Mammary epithelial cell (primary cell): Measurements from ENCODE around the gene PIAS4.

Source experiments
- CTCF ChIP-seq, 2 donors: IDR thresholded peaks in 1 of 2; conservative IDR thresholded peaks in 1 of 2; 2 replicates each; pipeline ENCODE4 v1.5.1; 2011 to 2012; ENCODE audit warnings: inconsistent platforms in 2 of 2, low read length in 2 of 2, mild to moderate bottlenecking in 2 of 2, control low read depth in 1 of 2, low read depth in 1 of 2; ENCODE audit not compliant: insufficient read depth in 1 of 2; ENCODE audit errors: extremely low read depth in 1 of 2
- EZH2 ChIP-seq: IDR thresholded peaks from 2 replicates; pipeline ENCODE4 v1.6.1; 2012; ENCODE audit warnings: low read length, inconsistent platforms, borderline replicate concordance

- TF ChIP-seq CTCF (conservative IDR thresholded peaks at IDR 0.05 in 1 of 2, IDR thresholded peaks at IDR 0.05 in 1 of 2; ENCODE audit: extremely low read depth in 1 of 2, insufficient read depth in 1 of 2, low read depth in 1 of 2, low read length in 2 of 2) (no peak), EZH2 (no peak)
These were observed 21.1 kb downstream of the PIAS4 start for GRCh38 chr19:4028334-4029246.
